Globus pallidus (tissue), 1 donor: ENCODE results near the gene NCOA1.
"Not testable (repeated sequence)": the region's sequence is repeated elsewhere in the genome, so short reads cannot be mapped to it uniquely, and the experiment has no call there.

Experiments used
- DNase-seq: peaks from one replicate; pipeline ENCODE4 v3.0.0-alpha.2; 2015; ENCODE audit warnings: low spot score

The NCOA1 gene

DNA sequence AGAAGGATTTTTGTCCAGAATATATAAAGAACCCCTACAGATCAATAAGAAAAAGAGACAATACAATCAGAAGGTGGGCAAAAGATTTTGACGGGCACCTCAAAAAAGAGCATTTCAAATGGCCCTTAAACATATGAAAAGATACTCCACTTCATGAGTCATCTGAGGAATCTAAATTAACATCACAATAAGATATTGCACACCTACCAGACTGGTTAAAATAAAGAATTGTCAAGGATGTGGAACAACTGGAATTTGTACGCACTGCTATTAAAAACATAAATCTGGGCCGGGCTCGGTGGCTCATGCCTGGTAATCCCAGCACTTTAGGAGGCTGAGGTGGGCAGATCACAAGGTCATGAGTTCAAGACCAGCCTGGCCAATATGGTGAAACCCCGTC, 17.0 kb upstream of the NCOA1 start:
- no peak for DNase-seq

DNA sequence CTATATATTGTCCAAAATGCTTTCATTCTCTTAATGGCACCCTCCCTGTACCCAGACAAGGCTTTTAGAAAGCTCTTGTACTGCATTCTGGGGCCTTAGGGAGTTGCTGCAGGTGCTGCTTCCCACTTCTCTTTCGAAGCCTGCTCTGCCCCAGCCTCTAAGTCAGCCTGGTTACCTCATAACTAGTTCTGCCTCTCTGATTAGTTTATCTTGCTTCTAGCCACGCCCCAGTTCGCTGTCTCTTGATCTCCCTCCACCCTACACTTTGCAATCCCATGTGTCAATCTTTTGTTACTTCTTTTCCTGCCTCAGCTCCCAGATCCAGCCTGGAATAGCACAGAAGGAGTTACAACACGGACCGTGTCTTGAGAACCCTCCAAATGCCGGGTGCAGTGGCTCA, 13.8 kb upstream of the NCOA1 start:
- DNase-seq = no peak

DNA sequence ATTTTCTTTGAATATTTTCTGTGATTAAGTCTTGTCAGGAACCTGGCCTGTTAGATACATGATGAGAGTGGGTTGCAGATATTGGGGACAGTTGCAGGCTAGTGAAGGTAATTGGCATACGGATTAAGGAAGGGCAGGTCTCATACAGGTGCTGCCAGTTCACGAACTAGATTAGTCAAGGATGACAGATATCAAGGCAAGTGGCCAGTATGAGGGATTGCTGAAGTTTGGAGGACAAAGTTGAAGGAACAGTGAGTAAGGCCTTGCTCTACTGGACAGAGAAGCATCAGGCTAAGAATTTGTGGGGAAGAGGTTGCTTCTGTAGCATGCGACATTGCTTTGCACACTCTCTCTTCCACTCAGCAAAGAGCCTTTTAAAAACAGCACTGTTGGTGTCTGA, 12.8 kb upstream of the NCOA1 start:
- DNase-seq = no peak

DNA sequence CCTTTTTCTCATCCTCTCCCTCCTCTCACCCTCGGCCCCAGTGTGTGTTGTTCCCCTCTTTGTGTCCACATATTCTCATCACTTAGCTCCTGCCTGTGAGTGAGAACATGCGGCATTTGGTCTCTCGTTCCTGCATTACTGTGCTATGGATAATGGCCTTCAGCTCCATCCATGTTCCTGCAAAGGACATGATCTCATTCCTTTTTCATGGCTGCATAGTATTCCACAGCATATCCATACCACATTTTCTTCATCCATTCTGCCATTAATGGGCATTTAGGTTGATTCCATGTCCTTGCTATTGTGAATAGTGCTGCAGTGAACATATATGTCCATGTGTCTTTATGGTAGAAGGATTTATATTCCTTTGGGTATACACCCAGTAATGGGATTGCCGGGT, 10.8 kb upstream of the NCOA1 start:
- no peak for DNase-seq

DNA sequence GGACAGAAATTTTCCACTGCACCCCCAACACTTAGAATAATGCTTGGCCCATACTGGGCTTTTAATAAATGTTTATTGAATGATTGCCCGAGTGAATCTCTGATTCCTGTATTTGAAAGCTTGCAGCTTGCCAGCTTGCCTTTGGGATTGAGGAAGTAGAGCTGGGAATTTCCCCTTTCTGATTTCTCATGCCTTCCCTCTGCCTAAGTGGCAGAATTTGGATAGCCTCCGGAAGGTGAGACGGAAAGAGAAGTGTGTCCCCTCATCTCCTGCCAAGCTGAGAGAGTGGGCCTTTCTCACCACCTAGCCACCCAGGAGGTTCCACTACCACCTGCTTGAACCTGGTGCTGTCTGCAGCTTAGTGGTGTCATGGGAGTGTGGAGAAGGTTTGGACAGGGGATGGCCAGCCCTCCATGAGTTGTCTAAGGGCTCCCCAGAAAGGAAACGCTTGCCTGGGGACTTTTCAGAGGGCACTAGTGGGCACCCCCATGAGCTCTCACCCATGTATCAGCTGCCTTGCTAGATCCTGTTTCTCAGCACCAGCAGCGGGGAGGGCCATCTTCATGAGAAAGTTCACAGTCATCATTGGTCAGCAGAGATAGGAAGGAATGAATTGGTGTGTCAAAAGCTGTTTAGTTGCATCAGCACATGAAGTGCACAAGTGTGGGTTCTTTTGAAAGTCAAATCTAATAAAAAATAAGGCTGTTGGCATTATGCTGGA, 8.6 kb upstream of the NCOA1 start:
- no peak for DNase-seq

DNA sequence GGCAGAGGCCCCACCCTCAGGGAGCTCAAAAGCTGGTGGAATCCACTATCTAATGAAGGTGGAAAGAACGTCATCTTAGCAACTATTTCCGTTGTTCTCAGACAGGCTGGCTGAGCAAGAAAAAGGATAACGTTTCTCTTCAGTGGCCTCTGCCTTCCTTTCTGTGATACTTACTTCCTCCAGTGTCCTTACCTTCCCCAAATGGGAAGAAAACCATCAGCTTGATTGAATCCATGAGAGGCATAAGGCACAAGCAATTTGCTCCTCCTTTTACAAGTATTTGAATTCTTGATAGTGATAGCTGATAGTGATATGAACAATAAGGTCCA, 8.1 kb upstream of the NCOA1 start:
- DNase-seq = no peak

DNA sequence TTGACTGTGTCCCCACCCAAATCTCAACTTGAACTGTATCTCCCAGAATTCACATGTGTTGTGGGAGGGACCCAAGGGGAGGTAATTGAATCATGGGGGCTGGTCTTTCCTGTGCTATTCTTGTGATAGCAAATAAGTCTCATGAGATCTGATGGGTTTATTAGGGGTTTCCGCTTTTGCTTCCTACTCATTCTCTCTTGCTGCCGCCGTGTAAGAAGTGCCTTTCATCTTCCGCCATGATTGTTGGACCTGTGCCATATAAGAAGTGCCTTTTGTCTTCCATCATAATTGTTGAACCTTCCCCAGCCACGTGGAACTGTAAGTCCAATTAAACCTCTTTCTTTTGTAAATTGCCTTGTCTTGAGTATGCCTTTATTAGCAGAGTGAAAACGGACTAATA, 6.4 kb upstream of the NCOA1 start:
- not testable (repeated sequence) for DNase-seq

DNA sequence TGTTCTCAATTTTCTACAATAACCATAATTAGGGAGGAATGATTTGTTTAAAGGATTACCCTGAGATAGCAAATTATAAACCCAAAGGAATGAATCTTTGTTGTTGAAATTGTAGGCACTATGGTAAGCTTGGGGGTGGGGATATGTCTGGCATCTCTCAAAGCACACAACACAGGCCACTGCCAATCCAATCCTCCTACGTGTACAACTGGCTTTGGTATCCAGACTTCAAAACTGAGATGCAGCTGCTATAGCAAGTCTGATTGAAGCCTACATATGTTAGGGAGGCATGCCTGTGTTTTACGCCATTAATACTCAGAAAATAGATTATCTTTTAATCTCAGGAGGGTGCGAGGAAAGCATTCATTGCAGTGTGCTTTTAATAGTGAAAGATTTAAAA, 5.9 kb upstream of the NCOA1 start:
- DNase-seq = no peak

DNA sequence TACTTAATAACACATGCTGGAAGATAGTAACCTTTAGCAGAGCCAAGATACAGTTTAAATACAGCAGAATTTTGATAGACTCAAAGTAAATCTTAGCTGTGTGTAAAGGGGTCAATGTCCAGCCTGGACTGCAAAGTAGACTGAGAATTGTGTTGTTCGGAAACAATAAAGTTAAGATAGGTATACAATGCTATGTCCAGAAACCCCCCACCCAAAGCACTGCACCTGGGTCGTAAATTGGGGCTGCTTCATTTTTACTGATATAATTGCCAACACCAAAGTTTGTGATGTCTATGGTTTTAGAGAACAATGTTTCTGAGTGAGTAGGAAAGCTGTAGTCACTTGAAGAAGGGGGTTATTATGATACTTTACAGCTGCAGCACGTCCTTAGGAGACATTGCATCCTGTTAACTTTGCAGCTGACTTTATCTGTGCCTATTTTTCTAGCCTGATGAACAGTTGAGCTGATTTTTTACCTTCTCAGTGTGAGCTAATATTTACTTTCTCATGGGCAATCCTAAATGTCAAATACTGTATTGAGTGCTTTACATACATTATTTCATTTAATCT, 4.3 kb upstream of the NCOA1 start:
- DNase-seq = no peak

DNA sequence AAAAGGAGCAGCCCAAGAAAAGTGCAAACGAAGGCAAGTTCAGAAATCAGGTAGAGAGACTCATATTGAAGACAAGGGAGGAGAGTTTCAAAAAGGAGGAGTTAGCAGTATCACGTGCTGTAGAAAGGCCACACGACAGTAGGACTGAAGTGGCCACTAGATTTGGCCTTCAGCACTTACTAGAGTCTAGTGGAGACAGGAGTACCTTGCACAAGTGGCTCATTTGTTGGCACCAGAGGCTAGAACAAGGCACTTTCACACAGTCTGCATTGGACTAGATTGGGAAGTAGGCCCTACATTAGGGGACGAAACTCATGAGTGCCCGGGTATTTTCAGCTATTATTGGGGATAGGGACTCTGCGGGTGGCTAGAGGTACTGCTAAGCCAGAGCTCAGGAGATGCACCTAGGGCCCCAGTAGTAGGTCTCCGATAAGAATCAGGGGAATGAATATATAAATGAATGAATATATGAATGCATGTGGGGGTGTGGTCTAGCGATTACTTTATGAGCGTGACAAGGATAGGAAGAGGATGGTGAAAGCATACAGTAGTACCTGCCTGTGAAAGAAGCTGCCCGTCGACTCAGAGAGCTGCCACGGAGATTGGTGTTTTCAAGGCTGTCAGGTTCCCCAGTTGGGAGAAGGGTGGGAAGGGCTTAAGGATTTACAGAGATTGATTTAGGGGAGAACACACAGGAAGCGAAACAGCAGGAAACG, 1.4 kb upstream of the NCOA1 start:
- no peak for DNase-seq

DNA sequence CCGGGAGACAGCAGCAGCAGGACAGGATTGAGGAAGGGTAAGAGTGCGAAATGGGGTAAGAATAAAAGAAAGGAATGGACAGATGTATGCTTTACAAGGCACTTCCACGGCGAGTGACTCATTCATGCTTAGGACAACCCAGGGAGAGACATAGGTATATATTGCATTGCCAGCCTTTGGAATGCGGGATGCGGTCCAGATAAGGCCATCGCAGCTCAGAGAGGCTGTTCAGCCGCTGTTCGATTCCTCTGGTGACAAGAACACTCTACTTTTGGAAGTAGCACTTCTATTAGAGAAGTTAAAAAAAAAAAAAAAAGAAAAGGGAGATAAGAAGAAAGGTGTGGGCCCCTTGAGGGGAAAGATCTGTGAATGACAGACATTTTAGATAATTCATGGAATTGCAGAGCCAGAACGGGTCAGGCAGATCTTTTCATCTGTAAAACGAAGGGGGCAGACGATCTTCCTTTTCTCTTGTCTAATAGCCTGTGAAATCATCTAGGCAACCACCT, 819 bp upstream of the NCOA1 start:
- DNase-seq = no peak

DNA sequence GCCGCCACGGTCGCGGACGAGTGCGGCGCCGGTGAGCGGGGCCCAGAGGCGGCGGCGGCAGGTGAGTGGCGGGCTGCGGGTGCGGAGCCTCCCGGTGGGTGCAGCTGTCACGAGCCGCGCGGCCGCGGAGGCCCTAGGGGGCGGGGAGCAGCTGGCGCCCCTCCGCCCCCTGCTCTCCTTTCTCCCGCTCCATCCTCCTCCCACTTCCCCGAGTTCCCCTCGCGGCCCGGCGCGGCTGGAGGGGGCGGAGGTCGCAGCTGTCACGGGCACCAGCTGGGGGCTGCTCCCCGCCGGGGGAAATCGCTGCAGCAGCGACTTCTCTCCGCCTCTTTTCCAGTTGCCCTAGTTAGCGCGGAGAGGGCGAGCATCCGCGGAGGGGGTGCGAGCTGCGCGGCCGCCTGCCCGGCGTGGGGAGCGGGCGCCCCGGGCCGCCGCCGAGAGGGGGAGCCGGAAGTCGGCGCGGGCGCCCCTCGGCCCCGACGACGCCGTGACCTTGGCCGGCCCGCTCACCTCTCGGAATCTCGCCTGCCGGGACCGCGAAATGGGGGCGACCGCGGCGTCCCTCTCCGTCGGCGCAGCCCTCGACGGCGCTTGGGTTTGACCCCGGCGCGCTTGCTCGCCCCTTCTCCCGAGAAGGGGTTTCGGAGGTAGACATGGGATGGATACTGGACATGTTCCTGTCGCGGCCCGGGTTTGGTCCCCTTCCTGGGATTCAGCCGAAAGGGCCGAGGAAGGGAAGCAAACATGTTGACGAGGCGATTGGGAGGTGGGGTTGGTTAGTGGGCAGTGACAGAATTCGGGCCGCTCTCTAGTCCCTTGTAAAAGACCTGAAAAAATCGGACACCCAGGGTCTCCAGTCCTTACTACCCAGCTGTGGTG, 727 bp downstream of the NCOA1 start:
- peak; percentile 68 for DNase-seq

DNA sequence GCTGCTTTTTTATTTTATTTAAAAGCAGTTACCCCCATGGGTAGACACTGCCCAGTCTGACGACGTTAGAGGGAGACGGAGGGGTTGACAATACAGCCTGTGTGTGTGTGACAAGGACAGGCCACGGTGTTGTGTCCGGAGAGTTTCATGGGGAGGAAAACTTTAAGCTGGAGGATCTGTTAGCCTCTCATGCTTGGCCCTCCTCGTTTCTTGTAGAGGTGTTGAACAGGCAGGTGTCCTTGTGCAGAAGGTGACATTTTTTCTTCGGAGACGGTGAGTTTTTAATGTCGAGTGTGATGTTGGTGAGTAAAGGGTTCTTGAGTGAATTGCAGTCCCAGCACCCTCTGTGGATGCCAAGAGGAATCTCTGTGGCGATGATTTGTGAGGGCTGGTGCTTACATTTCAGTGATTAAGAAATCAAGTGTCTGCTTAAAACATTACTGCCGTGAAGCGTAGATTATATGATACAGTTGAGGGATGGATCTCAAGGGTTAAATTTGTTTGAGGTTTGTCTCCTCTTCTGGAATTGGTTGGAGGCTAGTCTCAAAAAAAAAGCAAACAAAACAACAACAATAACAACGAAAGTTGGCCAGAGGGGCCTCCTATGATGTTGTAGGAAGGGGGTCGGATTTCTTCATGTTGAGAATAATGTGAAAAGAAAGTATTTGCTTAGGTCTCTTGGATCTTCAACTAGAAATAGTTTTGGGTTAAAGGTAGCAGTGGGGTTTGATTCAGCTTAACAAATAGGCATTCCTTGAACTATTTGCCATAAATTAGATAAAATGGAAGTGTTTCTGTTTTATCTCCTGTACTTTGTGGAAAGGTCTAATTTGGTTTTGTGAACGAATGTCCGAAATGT, 1.6 kb downstream of the NCOA1 start:
- DNase-seq = peak; percentile 16

DNA sequence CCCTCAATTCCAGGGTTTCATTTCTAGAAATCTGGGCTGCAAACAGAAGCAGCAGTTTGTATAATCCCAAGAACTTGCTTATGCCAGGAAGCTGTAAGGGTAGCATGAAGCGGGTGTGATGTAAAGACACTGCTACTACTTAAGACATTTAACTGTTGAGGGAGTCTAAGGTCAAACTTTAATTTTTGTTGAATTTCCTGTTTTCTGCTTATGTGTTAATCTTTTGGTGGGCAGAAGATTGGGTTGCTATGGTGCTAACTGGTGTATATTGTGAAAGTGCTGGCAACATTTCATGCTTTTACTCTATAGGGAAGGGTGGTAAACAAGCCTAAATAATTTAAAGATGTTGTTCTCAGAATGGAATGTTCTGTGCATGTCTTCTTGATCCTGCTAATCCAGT, 2.7 kb downstream of the NCOA1 start:
- no peak for DNase-seq

DNA sequence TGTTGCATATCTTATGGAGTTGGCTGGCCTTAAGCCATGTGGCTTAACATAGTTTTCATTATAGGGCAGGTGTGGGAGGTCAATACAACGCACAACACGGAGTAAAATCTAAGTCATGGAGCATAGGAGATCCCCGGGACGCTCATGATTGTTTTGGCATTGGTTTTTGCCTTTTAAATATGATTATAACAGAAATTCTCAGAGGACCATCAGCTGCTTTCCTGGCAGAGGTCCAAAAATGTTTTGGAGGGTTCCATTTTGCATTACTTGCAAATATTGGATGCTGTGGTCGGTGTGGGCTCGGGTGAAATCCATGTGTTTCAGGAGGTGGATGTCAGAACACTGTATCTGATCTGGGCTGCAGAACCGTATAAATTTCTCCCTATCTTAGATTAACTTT, 3.4 kb downstream of the NCOA1 start:
- DNase-seq = no peak

DNA sequence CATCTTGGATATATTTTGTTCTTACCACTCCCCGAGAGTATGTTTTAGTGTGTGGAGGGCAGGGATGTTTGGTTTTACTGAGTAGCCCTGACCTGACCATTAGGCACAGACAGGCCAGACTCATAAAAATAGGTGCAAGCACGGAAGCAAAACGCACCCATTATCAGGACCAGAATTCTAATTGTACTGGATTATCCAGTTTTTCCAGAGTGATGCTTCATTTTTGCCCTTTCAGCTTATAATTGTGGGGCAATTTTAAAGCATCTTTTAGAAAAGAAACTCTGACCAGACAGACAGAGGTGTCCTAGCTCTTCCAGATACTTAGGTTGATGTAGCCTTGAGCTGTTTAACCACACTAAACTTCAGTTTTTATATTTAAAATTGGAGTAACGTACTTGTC, 4.4 kb downstream of the NCOA1 start:
- DNase-seq = no peak

DNA sequence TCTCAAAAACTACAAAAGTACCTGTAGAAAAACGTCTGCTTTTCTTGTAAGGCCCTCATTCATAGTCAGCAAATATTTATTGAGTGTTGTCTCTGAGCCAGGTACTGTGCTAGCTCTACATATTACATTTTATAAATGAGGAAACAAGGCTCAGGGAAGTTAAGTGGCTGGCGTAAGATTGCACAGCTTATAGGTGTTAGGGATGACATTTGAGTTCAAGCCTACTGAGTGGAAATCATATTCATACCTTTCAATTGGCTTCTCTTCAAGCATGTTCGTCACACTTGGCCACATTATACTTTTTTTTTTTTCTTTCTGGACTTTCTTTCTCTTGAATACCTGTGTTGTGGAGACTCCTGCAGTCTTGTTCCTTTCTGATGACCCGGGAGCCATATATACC, 5.9 kb downstream of the NCOA1 start:
- DNase-seq = no peak

DNA sequence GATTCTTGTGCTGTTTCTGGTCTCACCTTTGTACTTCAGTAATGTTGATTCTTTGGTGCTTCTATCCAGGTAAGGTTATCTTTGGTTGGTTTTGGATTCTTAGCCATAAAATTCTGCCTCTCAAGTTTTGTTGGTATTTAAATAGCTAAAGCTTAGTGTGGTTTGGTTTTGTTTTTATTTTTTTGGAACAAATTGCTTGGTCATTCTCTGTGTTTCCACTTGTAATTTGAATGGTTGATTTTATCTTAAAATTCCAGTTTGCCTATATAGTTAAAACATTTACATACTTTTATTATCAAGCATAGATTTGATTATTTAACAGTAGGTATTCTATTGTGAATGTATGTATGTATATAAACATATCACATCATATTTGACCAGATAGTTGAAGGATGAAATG, 6.6 kb downstream of the NCOA1 start:
- DNase-seq = no peak

DNA sequence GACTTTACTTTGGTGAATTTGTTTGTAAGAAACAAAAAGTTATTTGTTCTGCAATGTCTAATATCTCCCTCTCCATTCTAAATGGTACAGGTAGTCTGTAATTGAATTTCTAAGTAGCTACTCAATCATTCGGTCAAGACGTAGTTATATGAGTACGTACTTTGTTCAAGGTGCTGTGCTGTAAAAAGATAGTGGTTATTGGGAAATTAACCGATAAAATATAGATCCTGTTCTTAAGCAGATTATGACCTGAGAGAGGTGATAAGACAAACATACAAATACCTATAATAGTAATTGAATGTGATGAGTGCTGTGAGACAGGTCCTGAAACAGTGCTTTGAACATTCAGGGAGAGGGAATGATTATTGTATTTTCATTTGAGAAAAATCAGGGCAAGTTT, 7.1 kb downstream of the NCOA1 start:
- DNase-seq = no peak

DNA sequence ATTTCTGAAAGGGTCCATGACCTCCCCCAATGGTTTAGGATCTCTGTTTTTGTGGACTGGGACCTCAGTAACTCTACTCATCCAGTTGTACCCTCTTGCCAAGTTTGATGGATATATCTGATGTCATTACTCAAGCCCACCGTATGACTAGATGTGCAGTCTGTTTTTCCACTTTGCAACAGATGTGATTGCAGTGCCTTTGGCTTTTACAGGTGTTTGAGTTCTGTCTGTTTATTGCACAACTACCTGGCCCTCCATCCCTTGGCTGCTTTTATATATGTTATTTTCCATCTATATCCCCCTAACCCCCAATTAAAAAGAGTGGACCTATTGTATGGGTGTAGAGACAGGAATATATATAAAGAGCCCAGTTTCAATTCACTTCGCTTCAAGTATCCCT, 10.8 kb downstream of the NCOA1 start:
- no peak for DNase-seq

DNA sequence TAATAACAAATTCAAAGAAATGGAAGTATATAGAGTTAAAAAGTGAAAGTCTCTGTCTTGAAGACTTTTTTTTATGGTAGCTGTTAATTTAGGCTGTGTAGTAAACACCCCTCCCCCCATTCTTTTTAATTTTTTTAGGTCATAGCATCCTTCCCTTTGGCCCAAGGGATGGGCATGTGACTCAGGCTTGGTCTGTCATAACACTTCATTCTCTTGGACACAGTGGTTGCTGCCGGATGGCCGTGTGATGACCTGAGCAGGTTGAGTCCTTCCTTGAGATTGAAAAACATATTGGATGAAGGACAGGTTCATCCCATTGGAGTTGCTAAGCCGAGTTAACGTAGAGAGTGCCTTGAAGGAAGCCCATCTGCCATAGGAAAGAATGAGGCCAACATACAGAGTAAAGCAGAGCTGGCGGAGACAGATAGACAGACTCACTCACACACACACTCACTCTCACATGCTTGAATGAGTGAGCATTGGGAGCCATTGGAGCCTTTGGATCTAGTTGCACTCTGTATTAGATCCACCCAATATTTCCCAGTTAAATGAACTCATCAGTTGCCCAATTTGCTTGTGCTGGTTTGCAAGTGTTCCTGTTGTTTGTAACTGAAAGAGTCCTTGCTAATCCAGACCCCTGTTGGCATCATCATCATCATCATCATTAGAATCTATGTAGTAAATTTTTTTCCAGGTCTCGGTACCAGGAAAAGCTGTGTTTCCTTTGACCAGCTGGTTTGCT, 14.7 kb downstream of the NCOA1 start:
- DNase-seq = no peak
